Measurements from ENCODE around the gene DGKD.

The DGKD gene

DNA sequence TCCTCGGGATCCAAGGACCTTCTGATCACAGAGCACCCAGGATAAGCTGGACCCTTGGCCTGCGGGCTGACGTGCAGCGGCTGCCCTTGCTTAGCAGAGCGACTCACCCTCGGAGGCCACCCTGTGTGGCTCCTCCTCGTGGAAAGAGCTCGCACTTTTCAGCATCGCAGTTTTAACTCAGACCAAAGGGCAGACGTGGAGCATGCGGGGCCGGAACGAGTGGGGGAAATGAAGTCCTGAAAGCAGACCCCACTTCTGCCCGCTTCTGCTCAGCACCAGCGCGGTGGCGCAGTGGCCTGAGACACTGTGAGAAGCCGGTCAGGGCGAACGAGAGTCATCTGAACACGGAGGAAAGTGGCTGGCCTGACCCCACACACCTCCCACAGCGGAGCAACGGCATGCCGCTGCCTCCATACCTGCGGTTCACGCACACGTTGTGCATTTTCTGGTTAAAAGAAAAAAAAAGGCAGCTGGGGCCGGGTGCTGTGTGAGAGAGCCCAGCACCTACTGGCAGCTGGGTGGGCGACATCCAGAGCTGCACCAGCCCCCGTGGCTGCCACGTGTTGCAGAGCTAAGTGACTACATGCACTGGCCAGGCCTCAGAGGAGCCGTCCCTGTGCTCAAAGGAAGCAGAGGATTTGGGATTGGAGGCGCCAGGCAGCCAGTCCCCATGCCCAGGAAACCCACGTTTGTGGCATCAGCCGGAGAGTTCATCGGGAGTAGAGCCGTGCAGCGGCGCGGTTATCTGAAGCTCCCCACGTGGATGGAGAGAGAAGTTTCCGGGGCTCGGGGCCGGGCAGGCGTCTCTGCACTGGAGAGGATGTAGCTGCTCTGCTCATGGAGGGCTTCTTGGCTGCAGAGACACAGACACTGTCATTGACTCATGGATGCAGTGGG is 122.6 kb downstream of the DGKD start:
- DNase-seq (ENCODE audit: low spot score) = no peak

DNA sequence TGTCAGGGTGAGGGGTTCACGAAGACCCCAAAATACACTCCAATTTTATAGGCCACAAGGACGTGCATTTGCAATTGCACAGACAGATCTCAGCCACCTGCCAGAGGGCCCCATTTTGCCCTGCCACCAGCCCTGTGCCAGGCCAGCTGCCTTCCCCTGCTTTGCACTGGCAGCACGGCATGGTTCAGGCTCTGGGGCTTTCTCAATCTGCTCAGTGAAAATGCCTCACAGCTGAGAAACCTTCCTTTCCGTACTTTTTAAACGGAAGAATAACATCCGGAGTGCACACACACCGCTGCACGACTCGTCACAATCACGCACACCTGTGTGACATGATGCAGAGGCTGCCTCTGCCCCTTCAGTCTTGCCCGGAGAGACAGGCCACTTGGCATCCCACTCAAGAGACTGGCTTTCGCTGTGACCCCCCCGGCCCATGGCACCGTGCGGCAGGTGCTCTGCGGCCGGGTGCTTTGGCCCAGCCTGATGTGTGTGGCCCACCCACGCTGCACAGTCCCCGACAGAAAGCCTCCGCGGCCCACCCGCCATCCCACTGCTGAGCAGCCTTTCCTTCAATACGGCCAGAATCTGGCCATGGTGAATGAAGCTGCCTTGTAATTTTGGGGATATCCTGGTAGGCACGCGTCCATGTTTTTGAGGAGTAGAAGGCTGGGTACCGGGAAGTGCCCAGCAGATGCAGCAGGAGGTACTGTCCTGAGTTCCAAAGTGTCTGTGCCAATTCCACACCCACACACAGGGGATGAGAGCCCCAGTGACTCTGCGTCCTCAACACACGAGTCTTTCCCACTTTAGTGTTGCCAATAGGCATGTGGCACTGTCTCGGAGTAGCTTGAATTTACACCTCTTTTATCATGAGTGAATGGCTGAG is 123.5 kb downstream of the DGKD start:
- no peak for DNase-seq (ENCODE audit: low spot score)

DNA sequence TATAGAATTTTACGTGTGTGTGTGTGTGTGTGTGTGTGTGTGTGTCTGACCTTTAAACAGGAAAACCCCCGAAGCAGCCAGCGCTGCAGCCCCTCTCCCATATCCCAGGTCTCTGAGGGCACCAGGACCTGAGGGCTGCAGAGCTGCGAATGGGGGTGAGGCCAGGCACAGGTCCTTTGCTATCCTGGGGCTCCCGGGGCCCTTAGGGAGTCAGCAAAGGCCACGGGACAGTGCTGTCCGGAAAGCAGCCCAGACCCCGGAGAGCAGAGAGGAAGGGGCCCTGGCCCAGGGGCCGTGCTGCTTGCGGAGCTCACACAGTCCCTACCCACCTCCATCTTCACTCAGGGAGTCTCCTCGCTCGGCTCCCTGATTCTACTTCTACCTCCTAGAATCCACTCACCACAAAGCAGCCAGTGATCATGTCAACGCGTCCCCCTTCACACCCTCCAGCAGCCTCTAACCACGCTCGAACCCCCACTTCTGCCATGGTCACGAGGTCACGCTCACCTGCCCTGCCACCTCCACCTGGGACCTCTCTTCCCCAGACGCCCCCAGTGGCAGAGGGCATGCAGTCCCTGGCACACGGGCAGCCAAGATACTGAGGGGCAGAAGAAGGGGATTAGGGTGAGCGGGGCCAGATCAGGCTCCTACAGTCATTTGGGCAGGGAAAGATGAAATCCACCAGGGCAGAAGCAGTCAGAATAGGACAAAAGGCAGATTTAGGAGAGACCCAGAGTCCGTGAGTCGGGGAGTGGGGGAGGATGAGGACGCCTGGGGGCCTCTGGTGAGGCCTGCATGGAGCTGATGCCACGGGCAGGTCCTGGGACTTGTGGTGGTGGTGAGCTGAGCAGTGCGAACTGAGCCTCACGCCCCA is 125.6 kb downstream of the DGKD start:
- DNase-seq (ENCODE audit: low spot score) = no peak

DNA sequence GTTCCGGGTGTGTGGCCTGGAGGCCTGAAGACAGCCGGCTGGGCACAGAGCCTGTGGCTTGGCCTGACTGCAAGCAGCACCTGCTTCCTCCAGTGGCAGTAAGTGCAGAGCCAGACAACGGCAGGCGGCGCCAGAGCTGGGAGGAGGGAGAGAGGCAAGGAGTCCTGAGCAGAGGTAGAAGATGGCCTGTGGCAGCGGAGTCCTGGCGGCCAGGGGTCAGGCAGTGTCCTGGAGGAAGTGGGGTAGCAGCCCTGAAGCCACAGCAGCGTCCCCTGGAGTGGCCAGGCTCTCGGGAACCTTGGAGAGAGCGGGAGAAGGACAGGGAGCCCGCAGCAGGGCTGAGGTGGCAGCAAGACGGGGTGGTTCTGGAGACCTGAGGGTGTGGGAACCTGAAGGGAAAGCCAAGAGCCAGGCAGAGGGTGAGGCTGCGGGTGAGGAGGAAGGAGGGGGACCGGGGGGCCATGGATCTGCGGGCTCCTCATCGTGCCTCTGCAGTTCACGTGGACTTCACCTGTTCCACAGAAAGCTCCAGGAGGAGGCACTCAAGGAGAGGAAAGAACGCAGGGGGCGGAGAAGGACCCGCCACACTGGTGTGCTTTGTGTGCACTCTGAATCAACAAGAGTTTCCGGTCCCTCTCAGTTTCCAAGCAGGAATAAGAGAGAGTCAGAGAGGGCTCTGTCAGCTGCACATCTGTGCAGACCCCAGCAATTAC is 126.4 kb downstream of the DGKD start:
- DNase-seq (ENCODE audit: low spot score) = no peak

DNA sequence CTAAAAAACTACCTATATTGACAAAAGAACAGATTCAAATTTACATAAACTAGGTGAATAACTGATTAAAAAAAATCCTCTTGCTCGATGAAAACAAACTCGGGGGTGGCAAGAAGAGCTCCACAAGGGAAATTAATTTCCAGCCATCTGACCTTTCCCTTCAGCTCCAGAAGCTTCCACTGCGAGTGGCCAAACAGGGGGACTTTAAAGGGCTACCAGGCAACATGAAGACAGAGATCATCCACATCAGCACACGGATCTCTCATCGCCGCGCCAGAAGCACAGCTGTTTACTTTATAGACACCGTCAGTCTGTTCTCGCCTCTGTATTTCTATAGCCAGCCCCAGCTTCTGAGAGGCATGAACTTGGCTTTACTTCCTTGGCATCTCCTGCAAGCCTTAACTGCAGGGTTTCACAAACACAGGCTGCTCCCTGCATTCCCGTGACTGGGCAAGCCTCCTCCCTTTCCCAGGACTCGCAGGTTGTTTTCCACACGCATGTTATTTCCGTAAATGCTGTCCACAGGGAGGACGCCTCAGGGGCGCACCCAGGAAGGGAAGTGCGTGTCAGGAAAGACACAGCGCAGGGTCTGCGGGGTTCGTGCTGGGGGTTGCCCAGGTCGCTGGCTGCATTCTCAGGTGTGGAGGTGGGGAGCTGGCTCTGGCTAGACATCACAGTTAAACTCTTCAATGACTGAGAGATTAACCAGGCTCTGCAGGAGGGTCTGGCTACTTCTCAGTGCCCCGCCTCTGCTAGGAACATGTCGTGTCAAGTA is 127.3 kb downstream of the DGKD start:
- DNase-seq (ENCODE audit: low spot score) = no peak

DNA sequence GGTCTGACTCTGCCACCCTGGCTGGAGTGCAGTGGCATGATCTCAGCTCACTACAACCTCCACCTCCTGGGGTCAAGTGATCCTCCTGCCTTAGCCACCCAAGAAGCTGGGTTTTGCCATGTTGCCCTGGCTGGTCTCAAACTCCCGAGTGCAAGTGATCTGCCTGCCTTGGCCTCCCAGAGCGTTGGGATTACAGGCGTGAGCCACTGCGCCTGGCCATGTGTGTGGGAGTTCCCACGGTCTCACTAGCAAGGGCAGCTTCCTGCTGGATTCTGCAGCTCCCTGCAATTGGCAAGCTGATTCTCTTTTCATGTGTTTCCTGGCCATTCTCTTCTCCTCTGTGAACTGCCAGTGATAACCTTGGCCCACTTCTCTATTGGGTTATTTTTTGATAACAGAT is 128.3 kb downstream of the DGKD start:
- DNase-seq (ENCODE audit: low spot score) = no peak

DNA sequence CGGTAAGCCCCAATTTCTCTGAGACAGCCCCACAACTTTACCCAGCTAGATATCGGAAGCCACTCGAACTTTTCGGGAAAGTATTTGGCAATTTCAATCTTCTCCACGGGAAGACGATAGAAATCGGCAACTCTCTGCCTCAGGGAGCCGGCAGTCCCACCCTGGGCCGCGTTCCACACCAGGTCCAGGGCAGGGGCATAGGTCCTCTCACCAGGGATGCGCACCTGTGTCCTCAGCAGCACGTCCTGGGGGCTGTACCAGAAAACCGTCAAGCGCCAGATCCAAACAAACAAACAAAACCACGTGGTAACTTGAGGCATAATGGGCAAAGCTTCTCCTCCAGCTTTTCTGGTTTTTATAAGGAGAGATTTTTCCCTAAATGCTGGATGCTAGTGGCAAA is 131.4 kb downstream of the DGKD start:
- DNase-seq (ENCODE audit: low spot score) = no peak

DNA sequence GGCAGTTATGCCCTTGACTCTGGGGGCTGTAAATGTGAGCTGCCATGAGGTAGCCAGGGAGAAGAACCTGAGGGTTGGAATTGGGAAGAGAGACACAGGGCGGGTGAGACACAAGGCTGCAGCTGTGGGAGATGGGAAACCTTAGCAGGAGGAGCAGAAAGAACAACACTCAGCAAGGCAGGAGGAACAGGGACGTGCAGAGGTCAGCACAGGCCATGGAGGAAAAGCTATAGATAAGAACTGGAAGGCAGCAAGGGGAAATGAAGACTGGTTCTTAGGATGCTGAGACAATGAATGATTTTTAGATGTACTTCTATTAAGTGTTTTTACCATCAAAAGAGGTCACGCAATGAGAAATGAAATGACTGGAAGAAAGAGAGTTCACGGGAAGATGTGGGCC is 132.1 kb downstream of the DGKD start:
- DNase-seq (ENCODE audit: low spot score) = no peak

DNA sequence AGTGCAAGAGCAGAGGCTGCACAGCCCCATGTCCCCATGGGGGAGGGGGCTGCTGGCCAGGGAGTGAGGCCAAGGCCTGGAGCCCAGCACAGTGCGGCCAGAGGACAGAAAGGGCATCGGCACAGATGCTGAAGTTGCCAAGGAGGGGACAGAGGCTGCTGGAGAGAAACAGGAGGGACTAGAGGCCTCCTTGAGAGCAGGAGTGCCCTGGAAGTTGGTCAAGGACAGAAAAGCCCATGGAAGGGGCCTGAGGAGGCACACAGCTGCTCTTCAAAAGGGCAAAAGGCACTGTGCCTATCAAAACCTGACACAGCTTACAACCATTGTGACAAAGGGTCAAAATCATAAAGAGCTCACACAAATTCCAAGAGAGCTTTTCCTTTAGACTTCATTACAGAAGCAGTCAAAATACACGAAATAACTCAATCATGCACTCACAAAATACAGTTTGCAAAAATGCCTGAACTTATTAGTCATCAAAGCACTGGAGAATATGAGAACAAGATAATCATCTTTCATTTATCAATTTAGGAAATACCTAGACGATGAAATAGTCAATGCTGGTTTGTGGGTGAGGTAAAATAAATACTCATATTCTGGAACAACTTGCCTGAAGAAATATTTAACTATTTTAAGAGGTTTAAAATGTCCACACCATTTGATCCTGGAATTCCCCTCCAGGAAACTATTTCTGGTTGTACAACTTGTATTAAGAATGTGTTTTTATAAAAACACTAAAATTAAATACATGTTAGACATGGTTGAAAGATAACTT is 132.7 kb downstream of the DGKD start:
- DNase-seq (ENCODE audit: low spot score) = no peak

DNA sequence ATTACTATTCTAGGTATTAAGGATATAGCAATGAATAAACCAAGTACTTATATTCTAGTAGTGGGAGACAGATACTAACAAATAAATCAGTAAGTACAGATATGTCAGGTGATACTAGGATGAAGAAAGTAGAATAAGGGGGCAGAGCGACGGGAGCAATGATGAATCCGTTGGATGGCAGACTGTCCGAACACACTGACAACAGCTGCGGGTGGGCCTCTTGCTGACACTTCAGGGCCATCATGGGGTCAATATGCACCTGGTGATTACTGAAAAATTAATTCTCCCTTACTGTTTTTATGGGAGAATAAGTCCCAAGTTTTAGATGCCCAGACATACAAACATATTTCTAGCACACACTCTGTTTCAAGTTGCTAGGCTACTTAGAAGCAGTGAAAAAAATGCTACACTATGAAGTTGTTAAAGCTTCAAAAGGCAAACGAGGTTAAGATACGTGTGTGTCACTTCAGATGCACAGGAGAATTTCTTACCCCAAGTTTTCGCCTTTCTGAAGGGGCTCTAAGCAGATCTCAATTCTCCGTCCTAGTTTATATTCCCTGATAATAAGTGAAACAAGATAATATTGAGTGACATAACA is 133.6 kb downstream of the DGKD start:
- no peak for DNase-seq (ENCODE audit: low spot score)

DNA sequence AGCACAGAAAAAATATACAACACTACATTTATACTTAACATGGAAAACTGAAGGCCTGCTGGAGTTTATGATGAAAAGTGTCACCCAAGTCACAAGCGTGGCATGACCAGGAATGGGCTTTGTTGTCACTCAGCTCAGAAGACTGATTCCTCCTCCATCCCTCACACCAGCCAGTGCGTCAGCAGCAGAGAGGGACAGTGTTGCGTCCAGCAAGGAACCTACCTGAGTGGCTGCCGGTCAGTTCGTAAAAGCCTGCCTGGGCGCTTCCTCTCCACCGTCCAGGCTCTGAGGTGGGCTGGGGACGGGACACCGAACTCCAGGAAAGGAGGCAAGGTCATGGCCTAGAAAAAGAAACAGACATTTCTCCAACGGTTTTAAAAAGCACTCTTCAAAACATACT is 134.8 kb downstream of the DGKD start:
- no peak for DNase-seq (ENCODE audit: low spot score)

DNA sequence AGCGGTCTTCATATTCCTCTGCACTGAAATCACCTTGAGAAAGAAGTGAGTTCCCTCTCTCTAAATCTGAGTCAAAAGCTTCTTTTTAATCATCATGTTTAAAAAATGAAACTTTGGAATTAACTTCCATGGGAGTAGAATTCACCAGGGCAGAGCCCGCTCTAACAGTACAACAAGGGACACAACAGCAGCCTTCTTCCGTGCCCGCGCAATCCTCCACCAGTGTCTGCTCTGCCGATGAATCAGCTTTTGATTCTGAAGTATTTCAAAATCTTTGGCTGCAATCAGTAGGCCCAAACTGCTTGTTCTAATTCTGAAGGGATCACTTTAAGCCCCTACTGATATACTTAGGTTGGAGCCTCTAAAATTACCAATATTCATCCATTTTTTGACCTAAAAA is 135.4 kb downstream of the DGKD start:
- DNase-seq (ENCODE audit: low spot score) = peak; percentile 76

DNA sequence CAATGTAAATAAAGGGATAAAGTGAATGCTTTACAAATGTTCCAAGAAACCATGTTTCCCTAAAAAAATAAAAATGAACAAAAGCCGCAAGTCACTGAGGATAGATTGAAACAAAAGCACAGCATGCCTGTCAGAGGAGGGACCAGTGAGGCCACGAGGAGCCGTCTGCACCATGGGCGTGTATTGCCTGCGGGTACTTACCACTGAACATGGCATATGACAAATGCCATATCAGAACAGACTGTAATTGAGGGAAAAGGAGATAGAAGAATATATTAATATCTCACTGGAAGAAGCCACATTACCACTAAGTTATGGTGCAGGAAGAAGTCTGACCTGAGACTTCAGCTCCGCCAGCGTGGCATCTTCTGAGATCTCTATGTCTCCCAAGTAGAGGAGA is 136.5 kb downstream of the DGKD start:
- DNase-seq (ENCODE audit: low spot score) = no peak

DNA sequence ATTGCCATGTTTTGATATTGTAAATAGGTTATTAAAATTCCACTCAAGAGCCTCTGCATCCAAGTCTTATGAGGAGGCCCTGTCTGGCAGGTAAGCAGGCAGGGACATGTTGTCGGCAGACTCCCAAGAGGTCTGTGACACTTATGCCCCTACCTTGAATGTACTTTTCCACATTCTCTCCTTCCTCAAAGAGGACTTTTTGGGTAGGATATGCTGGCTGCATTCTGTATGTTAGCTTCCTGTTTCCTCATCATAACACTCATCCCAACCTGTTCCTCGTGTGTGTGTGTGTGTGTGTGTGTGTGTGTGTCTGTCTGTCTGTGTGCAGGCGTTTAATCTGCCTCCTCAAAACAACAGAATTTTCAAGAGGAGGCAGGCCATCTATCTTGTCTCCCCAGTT is 137.0 kb downstream of the DGKD start:
- no peak for DNase-seq (ENCODE audit: low spot score)

DNA sequence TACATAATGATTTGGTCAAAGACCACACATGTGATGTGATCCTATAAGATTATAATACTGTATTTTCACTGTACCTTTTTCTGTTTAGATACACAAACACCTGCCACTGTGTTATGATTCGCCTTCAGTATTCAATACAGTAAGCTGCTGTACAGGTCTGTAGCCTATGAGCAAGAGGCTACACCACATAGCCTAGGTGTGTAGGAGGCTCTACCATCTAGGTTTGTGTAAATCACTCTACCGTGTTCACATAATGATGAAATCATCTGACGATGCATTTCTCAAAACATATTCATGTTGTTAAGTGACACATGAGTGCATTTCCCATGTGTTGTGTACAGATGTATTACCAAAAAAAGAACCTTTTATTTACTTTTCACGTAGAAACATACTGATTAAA is 137.8 kb downstream of the DGKD start:
- DNase-seq (ENCODE audit: low spot score) = no peak

DNA sequence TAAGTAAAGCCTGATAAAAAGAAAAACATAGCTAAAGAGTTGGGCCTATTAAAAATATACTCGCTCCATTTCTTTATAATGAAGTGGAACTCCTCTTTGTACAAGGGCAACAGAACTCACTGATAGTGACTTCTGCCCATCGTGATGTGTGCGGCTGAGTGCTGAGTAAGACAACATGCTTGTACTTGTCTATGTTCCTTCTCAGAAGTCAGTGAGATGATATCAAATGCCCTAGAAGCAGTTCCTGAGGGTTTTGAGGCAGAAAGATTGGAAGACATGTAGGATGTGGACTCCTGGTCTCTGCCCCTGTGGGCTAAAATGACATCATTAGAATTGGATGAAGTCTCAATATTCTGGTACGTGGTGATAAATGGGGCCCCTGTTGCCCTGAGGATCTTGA is 138.5 kb downstream of the DGKD start:
- no peak for DNase-seq (ENCODE audit: low spot score)

DNA sequence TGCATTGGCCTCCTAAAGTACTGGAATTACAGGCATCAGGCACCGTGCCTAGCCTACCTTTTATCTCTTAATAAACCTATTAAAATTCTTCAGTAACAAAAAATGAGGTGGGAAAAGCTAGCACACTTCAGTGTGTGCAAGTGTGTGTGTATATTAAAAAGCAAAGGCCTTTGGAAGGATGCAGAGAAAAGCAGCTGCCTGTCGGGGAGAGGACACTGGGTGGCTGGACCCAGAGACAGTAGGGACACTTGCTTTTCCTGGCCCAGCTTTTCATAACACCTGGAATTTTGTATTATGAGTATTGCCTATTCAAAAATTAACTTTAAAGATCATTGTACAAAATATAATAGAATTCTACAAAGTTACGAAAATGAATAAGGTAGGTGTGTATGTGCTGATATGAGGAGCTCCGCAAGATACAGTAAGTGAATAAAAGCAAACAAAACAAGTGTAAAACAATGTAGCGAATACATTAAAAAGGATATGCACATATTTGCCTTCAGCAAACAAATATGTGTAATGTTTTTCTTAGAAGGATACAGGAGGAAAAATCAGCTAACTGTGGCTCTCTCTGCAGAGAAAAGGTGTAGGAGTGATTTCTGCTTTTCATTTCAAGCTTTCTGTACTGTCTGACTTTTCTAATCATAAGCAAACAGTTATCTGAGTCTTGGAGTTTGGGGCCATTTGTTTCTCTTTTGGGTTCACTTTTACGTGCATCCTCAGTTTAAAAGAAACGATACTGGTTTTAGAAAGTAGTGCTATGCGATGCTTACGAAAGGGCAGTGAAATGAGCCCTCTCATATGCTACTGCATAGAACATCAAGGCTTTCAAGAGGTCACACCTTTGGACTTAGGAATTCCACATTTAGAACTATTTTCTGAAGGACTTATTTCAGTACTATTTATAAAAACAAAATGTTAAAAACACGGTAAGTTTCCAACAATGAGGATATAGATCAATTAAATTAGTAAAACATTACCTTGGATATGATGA is 141.5 kb downstream of the DGKD start:
- no peak for DNase-seq (ENCODE audit: low spot score)

DNA sequence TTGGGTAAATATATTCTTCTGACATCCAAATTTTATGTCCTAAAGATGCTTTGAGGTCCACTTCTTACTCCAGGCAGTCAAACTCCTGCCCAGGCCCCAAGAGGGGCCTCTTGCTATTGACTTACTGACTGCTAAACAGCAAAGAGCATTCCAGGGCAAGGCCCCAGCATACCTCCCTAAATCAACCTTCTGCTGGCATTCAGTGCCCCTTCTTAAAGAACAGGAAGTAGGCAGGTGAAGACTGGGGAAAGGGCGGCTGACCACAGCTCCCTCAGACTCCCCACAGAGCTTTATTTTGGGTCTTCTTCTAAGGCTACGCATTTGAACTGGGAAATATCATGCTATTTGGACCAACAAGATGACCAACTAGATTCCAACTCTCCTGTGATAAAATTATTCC is 143.4 kb downstream of the DGKD start:
- DNase-seq (ENCODE audit: low spot score) = no peak
